Stimulated activated CD4-positive, alpha-beta T cell treated with anti-CD3 and anti-CD28 coated beads, Interleukin-12 subunit alpha, Interleukin-12 subunit beta, amount 100 ng/mL, for 24 hours (primary cell): ENCODE data around the gene GUCY1A1.

Experiments used
- DNase-seq, 2 experiments: peaks; one replicate each; pipeline ENCODE4 v3.0.0-alpha.2; 2020; ENCODE audit warnings: low read depth in 2 of 2

The GUCY1A1 gene

GRCh38 chr4:155658681-155659064 lies 8.0 kb upstream of the GUCY1A1 start:
- no peak for DNase-seq

GRCh38 chr4:155659176-155659575 lies 7.5 kb upstream of the GUCY1A1 start:
- DNase-seq = no peak

DNA sequence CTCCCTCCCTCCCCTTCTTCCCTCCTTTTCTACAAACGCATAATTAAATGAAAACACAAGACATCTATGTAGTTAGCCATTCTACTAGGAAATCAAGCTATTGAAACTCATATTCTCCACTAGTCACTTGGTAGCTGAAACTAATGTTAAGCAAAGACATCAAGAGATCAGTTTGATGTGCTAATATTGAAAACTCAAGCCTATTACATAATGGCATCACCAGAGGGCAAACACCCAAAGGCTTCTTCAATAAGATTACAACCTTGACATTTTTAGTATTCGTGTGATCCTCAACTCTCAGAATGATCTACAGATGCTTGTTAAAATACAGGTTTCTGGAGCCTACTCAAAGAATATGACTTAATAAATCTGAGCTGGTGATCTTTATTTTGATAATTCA lies 6.2 kb upstream of the GUCY1A1 start:
- no peak for DNase-seq

GRCh38 chr4:155665054-155665453 lies 1.6 kb upstream of the GUCY1A1 start:
- DNase-seq = no peak

- DNase-seq = no peak
Measured at GRCh38 chr4:155667222-155667567, 547 bp downstream of the GUCY1A1 start.

DNA sequence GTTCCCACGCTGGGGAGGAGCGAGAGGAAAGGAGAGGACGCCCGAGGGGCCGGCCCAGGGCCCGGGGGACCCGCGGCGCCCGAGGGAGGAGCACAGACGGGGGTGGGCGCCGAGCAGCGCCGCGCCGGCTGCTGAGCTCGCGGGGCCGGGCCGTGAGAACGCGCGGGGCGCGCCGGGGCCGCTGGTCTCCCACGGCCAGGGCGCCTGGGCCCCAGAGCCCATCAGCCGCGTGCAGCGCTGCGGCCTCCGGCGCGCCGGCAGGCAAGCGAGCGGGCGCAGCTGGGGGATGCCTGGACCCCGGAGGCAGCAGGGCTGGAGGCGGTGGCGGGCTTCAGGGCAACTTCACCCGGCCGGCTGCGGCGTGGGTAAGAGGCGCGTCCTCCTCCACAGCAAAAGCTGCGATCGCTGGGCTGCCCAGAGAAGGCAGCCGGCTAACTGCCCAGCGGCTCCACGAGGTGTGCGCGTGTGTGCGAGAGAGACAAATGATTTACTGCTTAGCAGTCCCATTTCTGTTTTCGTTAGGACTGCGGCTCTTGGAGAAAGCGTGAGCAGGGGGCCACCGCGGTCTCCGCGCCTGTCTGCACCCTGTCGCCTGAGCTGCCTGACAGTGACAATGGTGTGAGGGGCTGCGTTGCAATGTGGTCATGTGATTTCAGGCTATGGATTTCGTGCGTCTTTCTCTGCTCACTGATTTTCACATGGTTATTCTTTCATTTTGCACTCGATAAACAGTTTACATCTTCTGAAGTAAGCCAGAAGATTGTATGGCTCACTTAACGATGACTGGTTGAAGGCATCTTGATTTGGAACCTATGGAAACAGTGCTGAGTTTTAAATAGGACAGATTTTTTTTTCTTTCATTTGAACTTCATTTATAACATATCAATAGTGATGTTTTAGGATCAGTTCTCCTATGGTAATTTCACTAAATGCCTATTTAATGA lies 1.2 kb downstream of the GUCY1A1 start:
- no peak for DNase-seq

- DNase-seq = no peak
Measured at GRCh38 chr4:155668707-155669220, 2.1 kb downstream of the GUCY1A1 start.

- no peak for DNase-seq
Measured at GRCh38 chr4:155672342-155672741, 5.7 kb downstream of the GUCY1A1 start.

- no peak for DNase-seq
Measured at GRCh38 chr4:155673453-155673979, 6.9 kb downstream of the GUCY1A1 start.

DNA sequence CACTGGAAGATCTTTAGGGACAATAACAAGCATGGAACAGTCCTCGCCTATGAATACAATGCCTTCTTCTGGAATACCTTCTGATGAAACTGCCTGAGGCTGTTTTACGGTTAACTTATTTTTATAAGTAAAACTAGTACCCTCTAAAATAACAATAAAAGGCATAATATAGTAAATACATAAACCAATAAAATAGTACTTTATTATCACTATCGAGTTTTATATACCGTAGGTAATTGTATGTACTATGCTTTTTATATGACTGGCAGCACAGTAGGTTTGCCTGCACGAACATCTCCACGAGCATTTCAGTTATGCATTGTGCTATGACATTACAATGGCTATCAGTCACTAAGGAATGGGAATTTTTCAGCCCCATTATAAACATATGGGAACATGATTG lies 8.0 kb downstream of the GUCY1A1 start:
- no peak for DNase-seq

DNA sequence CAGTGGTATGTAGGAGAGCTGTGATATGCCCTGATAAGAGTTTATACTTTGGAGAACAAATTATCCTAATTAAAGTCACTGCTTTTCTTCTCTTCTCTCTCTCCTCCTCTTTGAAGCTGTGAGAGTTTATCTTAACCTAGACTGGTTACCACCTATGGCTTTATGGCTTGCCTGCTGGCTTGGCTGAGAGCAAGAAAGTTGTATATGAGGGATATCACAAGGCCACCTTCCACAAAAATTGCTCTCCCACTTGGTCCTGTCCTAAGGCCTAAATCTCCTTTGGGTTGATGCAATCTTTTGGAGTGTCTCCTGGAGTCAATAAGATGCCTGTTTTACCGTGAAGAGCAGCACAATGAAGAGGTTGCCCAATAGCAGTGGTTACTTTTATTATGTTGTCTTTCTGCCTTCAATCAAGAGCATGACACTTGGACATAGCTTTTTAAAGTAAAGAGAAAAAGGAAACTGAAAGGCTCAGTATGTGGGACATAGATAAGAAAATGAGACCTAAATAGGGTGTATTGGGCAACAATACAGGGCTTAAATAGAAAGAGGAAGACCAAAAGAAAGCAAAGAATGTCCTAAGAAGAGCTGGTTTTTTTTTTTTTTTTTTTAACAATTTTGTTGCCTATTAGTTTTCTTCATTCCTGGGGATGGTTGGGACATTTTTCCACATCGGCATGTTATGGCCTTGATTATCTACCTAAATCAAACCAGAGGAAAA lies 9.2 kb downstream of the GUCY1A1 start:
- no peak for DNase-seq

DNA sequence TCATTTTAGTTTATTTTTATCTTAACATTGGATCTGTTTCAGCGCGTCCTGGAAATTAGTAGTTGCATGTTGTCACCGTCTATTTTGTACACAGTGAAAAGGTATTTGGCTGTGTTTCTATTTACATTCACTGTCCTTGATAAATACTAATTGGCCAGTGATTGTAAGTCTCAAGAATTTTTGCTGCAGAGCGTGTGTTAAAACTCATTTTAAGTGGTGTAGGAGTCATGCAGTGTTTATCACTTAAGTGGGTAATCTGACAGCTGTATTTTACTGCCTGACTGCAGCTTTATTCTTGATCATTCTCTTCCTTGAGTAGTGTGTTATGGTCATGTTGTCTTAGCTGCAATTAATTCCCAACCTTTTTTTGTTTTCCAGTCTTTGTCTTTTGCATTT lies 9.8 kb downstream of the GUCY1A1 start:
- DNase-seq = no peak

- DNase-seq = no peak
Measured at GRCh38 chr4:155678011-155678410, 11.4 kb downstream of the GUCY1A1 start.

DNA sequence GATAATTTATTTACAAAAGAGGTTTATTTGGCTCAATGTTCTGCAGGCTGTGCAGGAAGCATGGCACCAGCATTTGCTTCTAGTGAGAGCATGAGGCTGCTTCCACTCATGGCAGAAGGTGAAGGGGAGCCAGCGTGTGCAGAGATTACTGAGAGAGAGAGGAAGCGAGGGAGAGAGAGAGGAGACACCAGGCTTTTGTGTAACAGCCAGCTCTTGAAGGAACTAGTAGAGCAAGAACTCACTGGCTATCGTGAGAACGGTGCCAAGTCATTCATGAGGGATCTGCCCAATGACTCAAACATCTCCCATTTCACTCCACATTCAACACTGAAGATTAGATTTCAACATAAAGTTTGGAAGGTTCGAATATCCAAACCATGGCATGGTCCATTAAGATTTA lies 12.7 kb downstream of the GUCY1A1 start:
- no peak for DNase-seq

- DNase-seq = no peak
Measured at GRCh38 chr4:155681886-155682285, 15.2 kb downstream of the GUCY1A1 start.

DNA sequence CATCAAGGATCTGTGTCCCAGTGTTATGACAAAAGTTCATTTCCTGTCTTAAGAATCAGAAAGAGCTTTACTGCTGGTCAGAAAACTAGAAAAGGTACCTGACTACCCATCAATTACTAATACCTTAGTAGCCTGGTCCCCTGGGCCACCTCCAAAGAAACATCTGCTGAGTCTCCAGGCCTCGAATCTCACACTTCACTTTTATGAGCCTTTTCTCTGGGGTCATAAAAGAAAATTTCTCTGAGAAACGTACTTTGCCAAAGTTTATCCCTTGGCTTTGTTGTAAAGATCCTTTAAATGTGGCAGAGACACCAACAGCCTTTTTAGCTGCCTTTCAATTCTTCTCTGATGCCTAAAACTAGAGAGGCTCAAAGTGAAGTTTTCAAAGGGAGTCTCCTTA lies 17.8 kb downstream of the GUCY1A1 start:
- DNase-seq = no peak

DNA sequence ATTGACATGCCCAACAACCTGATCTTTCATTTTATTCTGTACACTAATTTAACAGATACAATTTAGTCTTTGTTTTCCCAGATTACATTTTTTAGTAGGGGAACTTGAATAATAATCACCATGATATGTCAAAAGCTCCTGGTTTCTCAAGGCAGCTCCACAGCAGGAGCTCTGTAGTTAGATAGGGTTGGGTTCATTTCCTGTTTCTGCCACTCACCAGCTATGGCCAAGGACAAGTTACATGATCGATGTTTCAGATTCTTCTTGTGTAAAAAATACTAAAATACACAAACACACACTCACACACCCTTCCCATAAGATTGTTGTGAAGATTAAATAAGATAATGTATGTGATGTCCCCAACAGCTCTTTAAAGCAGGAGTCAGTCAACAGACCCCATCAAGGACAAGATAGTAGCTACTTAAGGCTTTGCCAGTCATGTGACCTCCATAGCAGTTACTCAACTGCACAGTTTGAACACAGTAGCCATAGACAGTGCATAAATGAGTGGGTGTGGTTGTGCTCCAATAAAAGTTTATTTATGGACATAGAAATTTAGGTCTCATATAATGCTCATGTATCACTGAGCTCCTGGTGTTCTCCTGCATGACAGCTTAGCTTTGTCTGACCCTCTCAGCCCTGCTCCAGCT lies 18.4 kb downstream of the GUCY1A1 start:
- no peak for DNase-seq

DNA sequence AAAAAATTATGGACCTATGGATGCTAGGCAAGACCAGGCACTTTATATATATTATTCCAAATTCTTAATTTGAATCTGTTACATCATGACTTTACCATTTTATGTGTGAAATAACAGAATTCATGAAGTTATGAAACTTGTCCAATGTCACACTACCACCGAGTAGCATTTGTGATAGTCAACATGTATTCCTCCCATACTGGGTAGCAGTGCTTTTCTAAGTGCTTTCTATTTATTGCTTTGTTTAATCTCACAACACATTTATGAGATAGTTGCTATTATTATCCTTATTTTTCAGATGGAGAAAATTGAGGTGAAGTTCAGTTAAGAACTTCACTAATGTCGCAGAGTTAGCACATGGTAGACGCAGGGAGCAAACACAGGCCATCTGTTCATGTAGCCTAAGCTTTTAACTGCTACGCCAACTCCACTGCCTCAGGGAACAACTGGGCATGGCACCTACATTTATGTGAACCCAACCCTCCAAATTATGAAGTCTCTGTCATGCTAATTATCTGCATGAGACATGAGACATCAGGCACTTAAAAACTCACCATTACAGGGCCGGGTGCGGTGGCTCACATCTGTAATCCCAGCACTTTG lies 20.8 kb downstream of the GUCY1A1 start:
- DNase-seq = no peak

DNA sequence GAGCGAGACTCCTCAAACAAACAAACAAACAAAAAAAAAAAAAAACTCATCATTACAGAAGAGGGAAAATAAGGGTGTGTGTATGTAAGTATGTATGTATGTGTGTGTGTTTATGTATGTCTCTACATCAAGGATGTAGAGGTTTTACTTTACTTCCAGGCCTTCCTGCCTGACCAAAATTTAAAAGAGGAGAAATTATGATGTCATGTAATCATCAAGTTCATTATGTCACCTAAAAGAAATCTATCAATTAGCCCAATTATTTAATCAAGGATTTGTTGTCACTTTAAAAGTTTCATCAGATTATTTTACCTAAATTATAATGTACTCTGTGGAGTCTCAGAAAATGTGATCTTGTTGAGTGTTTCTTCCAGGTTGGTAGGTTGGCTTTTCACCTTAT lies 21.6 kb downstream of the GUCY1A1 start:
- no peak for DNase-seq

DNA sequence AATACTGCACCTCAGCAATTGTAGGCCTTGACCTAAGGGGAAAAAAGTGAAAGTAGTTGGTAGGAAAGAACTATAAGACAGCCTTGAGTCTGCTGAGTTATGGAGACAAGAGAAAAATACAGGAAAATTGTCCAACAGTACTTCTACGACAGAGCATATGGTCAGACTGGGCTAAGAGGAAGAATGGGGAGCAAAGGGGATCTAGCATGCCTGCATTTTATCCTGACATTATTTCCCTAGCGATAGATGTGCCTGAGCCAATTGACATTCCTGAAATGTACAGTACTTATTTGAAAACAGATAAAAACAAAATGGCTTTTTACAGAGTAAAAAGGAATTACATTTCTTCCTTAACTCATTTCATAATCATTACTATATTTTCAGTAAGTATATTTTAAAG lies 22.2 kb downstream of the GUCY1A1 start:
- DNase-seq = no peak

GRCh38 chr4:155690044-155690837 lies 23.6 kb downstream of the GUCY1A1 start:
- DNase-seq = no peak
